ENCODE results near the gene PPP2CA.
"Not testable (repeated sequence)": the region's sequence is repeated elsewhere in the genome, so short reads cannot be mapped to it uniquely, and the experiment has no call there.

PPP2CA gene

DNA sequence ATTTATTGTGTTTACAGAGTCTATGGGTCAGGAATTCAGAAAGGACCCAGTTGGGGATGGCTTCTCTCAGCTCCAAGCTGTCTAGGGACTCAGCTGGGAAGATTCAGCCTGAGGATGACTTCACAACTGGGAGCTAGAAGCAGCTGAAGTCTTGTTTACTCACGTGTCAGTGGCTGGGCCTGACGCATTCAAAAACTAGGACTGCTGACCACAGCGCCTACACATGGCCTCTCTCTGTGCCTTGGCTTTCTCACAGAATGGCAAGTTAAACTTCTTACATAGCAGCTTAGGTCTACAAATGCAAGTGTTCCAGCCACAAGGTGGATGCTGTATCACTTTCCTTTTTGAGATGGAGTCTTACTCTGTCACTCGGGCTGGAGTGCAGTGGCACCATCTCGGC, 16.3 kb upstream of the PPP2CA start:
- no peak for DNase-seq

GRCh38 chr5:134240421-134240962, 14.6 kb upstream of the PPP2CA start:
- DNase-seq = peak; percentile 13

DNA sequence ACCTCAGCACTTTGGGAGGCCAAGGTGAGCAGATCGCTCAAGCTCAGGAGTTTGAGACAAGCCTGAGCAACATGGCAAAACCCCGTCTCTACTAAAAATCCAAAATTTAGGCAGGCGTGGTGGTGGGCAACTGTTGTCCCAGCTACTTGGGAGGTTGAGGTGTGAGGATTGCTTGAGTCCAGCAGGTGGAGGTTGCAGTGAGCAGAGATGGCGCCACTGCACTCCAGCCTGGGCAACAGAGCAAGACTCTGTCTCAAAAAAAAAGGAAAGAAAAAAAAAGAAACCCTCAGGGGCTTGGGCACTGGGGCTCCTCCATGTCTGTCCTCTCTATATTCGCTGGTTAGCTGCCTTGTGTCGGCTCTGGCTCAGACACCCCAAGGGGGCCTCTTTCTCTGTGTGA, 10.9 kb upstream of the PPP2CA start:
- DNase-seq = no peak

- no peak for DNase-seq
Measured at GRCh38 chr5:134236318-134236717, 10.4 kb upstream of the PPP2CA start.

- DNase-seq = no peak
Measured at GRCh38 chr5:134228624-134229023, 2.8 kb upstream of the PPP2CA start.

DNA sequence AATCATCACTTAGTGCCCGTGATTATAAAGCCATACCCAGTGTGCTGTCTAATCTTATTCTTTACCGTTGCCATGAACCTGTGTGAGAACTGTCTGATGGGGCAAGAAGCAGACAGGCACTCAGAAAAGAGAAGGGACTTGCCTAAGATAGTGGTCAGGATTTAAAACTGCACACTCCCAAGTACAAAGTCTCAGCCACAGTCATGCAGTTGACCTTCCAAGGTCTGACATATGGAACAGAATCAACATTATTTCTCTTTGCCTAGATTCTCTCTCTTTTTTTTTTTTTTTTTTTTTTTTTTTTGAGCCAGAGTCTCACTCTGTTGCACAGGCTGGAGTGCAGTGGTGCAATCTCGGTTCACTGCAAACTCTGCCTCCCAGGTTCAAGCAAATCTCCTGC, 1.9 kb upstream of the PPP2CA start:
- DNase-seq = no peak

DNA sequence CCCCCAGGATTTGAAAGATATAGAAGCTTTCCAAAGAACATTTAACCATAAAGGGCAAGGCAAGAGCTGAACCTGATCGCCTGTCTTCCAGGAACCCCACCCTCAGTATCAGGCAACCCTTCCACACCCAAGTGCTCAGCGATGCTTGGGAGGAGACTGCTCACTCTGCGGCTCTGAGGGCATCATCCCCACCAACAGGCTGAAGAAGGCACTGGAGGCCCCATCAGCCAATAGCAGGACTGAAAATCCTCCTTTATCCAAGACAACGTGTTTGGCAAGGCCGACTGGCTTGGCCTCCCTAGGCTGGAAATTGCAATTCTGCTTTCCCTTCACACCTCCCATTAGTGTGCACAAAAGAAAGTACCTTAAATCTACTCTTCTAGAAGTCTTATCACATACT, 1.4 kb upstream of the PPP2CA start:
- peak; percentile 61 for DNase-seq

DNA sequence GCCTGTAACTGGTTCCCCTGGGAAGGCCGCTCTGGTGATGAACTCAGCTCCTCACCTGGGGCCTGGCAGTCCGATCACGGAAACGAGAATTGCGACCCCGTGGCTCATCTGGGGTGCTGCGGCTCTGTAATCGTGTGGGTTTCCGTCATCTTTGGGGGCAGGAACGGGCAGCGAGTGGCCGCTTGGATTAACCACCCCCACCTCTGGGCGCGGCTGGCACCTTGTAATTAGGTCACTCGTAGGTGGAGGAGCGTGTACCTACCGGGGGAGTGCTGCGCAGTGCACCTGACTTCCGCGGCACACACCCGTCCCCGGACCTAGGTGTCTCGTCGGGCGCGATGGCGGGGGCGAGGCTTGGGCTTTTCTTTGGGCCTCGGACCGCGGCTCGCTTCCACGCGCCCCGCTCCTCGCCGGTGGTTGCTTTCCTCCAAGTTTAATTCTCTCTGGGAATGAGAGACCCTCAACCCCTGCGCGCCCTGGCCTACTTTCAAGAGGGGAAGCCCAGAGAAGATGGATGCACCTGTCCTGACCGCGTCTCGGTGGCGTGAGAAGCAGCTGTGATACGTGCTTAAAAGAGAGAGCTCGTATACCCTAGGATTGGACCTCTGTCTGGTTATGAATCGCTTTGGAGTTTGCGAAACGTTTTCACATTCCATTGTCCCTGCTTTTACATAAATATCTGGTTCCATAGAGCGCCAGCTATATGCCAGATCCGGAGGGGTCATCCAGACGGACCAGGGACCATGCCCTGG, 744 bp upstream of the PPP2CA start:
- no peak for DNase-seq

DNA sequence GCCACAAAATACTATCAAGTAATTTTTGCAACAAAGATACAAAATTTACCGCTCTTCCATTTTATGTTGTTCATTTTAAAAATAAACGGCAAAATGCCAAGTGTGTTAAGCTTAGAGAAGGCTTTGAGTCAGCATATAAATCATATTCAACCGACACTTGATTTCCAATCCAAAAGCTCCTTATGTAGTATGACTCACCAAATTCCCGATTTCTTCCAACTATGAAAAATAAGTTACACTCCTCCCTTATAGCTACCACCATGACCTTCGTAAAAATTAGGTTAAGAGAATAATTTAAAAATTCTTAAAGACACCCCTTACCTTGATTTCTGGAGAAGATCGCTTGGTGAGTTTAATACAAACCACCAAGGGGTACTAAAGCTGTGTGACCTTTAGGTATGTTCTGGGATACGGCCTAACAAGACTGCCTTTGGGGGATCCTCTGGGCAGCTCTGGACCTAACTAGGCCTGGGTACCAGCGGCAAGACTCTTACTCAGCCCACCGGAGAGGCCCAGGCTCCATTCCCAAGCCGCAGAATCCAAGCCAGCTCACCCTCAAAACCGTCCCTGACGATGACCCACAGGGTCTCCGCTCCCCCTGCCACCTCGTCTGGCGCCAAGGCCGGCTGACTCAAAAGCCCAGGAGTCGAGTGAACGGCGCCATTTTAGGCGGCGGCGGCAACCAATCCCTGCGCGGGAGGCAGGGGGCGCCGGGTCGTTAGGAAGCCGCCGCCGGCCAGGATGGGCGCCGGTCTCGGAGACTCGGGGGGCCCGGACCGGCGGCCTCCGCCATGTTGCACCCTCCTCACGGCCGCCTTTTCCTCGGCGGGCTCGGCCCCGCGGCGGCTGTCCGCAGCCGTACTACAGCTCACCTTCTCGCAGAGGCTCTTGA, 739 bp downstream of the PPP2CA start:
- peak; percentile 13 for DNase-seq

- no peak for DNase-seq
Measured at GRCh38 chr5:134223406-134224248, 2.2 kb downstream of the PPP2CA start.

DNA sequence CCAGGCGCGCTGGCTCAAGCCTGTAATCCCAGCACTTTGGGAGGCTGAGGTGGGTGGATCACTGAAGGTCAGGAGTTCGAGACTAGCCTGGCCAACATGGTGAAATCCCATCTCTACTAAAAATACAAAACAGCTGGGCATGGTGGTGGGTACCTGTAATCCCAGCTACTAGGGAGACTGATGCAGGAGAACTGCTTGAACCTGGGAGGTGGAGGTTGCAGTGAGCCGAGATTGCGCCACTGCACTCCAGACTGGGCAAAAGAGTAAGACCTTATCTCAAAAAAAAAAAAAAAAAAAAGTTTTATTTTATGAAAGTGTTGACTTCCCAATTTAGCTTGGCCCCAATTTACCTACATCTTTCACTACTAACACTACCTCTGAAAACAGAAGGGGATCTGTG, 4.2 kb downstream of the PPP2CA start:
- DNase-seq = not testable (repeated sequence)

DNA sequence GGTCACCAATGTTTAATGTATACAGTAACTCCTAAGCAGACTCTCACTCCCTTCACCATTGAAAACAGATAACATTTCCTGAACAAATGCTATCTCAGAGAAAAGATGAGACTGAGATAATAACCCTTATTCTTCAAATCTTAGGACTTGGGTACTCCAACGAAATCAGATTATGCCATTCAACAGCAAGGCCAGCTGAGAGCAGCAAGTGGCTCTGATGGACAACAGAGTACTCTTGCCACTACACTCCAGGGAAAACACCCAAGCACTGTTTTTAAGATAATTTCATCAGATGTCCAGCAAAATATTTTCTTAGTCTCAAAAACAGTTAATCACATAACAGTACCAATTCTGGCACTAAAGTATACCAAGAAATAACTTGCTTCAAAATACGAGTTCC, 10.1 kb downstream of the PPP2CA start:
- no peak for DNase-seq

- DNase-seq = not testable (repeated sequence)
Measured at GRCh38 chr5:134211263-134212031, 14.4 kb downstream of the PPP2CA start.

DNA sequence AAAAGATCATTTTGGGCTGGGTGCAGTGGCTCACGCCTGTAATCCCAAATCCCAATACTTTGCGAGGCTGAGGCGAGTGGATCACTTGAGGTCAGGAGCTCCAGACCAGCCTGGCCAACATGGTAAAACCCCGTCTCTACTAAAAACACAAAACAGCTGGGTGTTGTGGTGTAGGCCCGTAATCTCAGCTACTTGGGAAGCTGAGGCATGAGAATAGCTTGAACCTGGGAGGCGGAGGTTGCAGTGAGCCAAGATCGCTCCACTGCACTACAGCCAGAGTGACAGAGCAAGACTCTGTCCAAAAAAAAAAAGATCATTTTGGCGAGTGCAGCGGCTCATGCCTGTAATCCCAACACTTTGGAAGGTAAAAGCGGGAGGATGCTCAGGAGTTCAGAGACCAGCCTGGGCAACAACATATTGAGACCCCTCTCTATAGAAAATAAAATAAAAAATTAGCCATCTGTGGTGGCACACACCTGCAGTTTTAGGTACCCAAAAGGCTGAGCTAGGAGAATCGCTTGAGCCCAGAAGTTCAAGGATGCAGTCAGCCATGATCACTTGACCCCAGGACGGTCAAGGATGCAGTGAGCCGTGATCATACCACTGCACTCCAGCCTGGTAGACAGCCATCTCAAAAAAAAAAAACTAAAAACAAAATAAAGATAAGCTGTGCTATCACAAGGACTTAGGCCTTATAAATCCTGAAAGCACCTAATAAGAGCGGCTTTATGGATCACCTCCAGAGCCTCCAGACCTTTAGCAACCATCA, 16.2 kb downstream of the PPP2CA start:
- no peak for DNase-seq

- no peak for DNase-seq
Measured at GRCh38 chr5:134207696-134208095, 18.2 kb downstream of the PPP2CA start.

GRCh38 chr5:134206627-134207160, 19.2 kb downstream of the PPP2CA start:
- DNase-seq = no peak

DNA sequence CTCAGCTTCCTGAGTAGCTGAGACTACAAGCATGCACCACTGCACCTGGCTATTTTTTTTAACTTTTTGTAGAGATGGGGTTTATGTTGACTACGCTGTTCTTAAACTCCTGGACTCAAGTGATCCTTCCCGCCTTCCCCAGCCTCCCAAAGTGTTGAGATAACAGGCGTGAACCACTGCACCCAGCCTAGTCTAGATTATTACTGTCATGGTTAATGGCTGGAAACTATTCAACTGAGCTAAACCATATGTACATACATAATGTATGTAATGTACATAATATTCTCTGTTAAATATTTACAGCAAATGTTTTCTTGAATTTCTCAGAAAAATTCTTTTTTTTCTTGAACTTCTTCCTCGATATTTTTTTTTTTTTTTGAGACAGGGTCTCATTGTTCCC, 21.3 kb downstream of the PPP2CA start:
- no peak for DNase-seq

GRCh38 chr5:134203630-134204029, 22.2 kb downstream of the PPP2CA start:
- DNase-seq = no peak

GRCh38 chr5:134195666-134196065, 30.2 kb downstream of the PPP2CA start:
- no peak for DNase-seq

GRCh38 chr5:134189031-134189430, 36.8 kb downstream of the PPP2CA start:
- no peak for DNase-seq

- DNase-seq = no peak
Measured at GRCh38 chr5:134188092-134188491, 37.8 kb downstream of the PPP2CA start.
